ENCODE data around the gene TXNDC11.
A peak's percentile ranks its signal among the peaks of the same experiment; 100 is the strongest.

Gene TXNDC11

GRCh38 chr16:11755022-11755760 lies 12.5 kb upstream of the TXNDC11 start:
- no peak overlapping the region for H3K27ac ChIP-seq
- DNase-seq (ENCODE audit: low read depth, low spot score) = no peak

GRCh38 chr16:11752856-11753255 lies 10.2 kb upstream of the TXNDC11 start:
- no peak overlapping the region for H3K27ac ChIP-seq
- no peak for DNase-seq (ENCODE audit: low read depth, low spot score)

- DNase-seq (ENCODE audit: low read depth, low spot score) = no peak
- H3K27ac ChIP-seq = no peak overlapping the region
These were observed 7.4 kb upstream of the TXNDC11 start for GRCh38 chr16:11750056-11750455.

- no peak overlapping the region for H3K27ac ChIP-seq
- DNase-seq (ENCODE audit: low read depth, low spot score) = no peak
These were observed 6.0 kb upstream of the TXNDC11 start for GRCh38 chr16:11748404-11749254.

- no peak overlapping the region for H3K27ac ChIP-seq
- no peak for DNase-seq (ENCODE audit: low read depth, low spot score)
These were observed 5.3 kb upstream of the TXNDC11 start for GRCh38 chr16:11747949-11748403.

DNA sequence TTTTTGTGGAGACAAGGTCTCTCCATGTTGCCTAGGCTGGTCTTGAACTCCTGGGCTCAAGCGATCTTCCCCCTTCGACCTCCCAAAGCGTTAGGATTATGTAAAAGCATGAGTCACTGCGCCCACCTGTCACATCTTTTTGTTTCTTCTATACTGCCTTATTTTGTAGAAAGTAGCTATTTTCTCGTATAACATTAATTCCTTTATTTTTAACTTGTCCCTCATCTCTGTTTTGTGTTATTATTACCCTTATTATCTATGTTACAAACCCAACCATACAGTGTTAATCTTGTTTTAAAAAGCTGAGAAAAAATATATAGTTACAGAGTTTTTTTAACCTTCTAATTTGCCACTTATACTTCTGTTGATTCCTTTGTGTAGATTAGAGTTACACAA lies 1.4 kb upstream of the TXNDC11 start:
- DNase-seq (ENCODE audit: low read depth, low spot score) = no peak

GRCh38 chr16:11743308-11744074 lies 834 bp upstream of the TXNDC11 start:
- no peak for DNase-seq (ENCODE audit: low read depth, low spot score)
- H3K27ac ChIP-seq = peak overlapping the region; percentile 84

More for the DNA sequence above, 1.4 kb upstream of the TXNDC11 start:
- peak overlapping the region; percentile 84 for H3K27ac ChIP-seq

DNA sequence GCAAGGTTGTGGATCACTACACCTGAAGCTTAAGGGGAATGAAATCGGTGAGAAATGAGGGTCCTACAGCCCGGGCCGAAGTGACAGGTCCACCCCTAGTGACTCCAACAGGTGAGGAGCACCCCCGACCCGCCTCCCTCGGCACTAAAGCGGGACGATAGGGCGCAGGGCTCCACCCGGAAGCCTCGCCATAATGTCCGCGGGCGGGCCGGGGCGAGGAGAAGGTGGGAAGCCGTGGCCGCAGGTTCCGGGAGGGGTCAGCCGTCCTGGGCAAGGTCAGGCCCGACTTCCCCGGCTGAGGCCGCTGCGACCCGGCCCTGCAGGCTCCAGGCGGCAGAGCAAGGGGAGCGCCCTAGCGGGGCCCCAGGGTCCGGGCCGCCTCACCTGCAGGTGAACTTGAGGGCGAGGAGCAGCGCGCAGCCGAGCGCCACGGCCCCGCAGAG lies 543 bp downstream of the TXNDC11 start:
- H3K27ac ChIP-seq = peak overlapping the region; percentile 84
- DNase-seq (ENCODE audit: low read depth, low spot score) = no peak

- no peak overlapping the region for H3K27ac ChIP-seq
- DNase-seq (ENCODE audit: low read depth, low spot score) = no peak
These were observed 2.1 kb downstream of the TXNDC11 start for GRCh38 chr16:11740567-11740966.

DNA sequence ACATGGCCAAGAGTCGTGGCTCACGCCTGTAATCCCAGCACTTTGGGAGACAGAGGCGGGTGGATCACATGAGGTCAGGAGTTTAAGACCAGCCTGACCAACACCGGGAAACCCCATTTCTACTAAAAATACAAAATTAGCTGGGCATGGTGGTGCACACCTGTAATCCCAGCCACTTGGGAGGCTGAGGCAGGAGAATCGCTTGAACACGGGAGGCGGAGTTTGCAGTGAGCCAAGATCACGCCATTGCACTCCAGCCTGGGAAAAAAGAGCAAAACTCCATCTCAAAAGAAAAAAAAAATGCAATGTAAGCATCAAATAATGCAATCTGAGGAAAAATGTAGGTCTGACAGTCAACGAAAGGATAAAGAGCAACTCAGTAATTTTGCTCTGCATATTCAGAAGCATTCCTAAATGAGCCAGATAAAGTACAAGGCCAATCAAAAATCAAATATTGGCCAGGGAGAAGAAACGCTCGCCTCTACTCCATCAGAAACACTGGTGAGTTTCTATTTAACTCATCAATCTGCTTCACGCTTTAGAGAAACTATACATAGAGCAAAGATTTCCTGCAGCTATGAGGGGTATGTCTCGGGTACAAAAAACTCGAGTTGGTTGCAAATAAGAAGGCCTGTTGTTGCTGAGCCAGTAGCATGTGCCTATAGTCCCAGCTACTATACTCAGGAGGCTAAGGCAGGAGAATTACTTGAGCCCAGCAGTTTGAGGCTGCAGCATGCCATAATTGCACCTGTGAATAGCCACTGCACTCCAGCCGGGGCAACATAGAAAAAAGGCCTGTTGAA lies 3.7 kb downstream of the TXNDC11 start:
- no peak overlapping the region for H3K27ac ChIP-seq
- no peak for DNase-seq (ENCODE audit: low read depth, low spot score)

DNA sequence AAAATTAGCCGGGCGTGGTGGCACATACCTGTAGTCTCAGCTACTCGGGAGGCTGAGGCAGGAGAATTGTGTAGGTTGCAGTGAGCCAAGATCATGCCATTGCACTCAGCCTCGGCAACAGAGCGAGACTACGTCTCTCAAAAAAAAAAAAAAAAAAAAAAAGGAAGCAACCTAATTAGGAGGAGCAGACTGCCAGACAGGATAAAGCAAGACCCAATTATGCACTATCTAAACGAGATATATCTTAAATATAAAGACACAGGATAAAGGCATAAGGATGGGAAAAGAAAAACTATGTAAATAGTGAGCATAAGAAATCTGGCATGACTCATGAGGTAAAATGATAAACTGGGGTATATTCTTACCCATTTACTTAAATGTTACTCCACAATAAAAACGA lies 4.9 kb downstream of the TXNDC11 start:
- H3K27ac ChIP-seq = no peak overlapping the region
- no peak for DNase-seq (ENCODE audit: low read depth, low spot score)

DNA sequence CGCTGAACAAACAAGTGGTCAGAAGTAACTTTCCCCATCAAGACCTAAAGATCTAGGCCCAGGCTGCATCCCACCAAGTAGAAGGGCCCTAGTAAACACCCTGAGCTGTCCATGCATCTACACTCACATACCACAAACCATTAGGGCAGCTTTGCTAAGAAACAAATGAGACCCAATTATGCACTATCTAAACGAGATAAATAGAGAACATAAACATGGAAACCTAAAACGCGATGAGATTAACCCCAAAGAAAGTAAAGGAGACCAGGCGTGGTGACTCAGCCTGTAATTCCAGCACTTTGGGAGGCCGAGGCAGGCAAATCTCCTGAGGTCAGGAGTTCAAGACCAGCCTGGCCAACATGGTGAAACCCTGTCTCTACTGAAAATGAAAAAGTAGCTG lies 5.8 kb downstream of the TXNDC11 start:
- no peak for DNase-seq (ENCODE audit: low read depth, low spot score)

DNA sequence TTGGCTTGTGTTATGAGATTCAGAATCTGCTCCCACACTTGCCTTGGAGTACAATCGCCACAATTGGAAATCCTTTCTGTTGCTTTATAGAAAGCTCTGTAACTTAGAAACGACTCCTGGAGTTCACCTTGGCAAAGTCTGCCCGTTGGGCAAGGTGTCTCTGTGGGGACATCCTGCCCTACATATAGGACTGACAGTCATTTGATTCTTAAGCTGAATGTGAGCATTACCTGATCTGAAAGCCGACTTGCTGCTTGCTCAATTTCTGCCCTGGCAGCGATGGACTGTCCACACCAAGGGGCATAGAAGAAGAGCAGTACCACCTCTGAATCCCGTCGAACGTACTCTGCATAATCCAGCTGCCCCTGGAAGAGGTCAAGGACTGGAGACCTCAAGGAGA lies 6.9 kb downstream of the TXNDC11 start:
- DNase-seq (ENCODE audit: low read depth, low spot score) = no peak
- H3K27ac ChIP-seq = no peak overlapping the region

More for the DNA sequence above, 5.8 kb downstream of the TXNDC11 start:
- H3K27ac ChIP-seq = no peak overlapping the region

GRCh38 chr16:11734653-11735043 lies 8.0 kb downstream of the TXNDC11 start:
- no peak overlapping the region for H3K27ac ChIP-seq
- no peak for DNase-seq (ENCODE audit: low read depth, low spot score)

DNA sequence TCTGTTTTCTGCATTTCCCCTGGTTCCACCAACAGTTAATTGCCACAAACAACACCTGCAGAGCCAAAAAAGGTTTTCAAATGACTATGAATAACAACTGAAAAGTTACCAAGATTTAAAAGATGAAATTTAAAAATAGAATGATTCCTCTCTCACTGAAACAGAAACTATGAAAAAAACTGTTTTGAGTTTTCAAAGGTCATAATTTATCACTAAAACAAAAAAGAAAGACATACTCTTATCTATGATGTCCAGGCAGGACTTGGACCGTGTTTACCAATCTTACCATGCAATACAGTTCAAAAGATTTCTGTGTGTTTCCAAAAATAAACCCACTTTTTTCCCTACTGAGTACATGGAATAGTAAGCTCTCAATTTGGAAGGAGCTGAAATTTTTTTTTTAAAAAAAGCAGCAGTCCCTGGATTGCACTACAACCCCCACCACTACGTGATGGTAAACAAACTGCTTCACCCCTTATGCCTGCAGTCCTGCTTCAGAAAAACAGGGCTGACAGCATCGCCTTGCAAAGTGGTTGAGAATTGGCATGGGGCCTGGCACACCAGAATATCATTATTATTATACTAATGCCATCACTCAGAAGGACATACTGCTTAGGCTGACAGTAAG lies 8.5 kb downstream of the TXNDC11 start:
- no peak for DNase-seq (ENCODE audit: low read depth, low spot score)
- H3K27ac ChIP-seq = no peak overlapping the region

DNA sequence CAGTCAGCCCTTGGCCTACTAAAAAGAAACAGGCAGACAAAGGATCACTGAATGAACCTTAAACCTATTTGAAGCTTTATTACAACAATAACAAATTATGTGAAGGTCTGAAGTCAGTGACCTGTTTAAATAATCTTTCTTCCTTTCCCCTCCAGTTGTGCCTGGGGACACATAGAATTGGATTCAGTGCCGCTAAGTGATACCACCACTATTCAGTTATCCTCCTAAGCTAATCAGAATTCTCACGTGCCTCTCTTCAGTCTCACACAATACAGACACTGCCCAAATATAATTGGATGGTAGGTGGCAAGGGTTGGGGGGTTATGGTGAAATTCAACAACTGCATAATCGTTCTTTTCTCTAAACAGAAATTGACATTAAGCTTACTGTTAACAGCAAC lies 11.4 kb downstream of the TXNDC11 start:
- no peak overlapping the region for H3K27ac ChIP-seq
- DNase-seq (ENCODE audit: low read depth, low spot score) = no peak

GRCh38 chr16:11729787-11730186 lies 12.9 kb downstream of the TXNDC11 start:
- DNase-seq (ENCODE audit: low read depth, low spot score) = no peak
- no peak overlapping the region for H3K27ac ChIP-seq

DNA sequence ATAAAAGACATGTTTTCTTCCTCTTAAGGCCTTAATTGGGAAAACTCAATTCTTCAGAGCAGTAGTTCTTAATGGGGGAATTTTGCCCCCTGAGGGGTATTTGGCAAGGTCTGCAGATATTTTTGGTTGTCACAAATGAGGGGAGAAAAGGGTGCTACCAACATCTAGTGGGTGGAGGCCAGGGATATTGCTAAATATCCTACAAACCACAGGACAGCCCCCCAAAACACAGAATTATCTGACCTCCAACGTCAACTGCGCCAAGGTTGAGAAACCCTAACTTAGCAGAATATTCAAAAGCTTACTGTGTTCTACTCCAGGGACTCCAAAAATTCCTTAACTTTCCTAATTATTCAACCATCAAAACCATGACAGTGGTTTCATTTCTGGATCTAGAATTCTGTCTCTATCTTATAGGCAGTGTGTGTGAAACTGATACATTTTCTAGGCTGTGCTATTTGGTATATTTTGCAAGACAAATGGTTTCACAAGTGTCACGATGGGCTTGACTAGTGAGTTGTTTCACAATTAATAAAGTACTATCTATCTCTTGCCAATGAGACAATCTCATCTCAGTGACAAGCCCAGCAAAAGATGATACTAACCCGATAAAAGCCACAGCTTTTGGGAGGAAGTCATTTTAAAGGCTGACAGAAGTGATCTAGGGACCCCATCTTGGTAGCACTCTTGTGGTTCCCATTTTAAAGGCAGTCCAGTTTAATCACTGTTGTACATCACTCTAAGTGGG lies 14.7 kb downstream of the TXNDC11 start:
- no peak overlapping the region for H3K27ac ChIP-seq
- DNase-seq (ENCODE audit: low read depth, low spot score) = no peak

DNA sequence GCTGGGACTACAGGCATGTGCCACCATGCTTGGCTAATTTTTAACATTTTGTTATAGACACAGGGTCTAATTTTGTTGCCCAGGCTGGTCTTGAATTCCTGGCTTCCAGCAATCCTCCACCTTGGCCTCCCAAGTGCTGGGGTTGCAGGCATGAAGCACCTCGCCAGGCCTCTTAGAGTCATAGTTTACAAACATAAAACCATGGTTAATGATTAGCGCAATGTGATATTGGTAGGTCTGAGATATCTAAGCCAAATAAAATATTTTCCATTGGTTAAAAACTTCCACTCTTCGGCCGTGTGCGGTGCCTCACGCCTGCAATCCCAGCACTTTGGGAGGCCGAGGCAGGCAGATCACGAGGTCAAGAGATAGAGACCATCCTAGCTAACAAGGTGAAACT lies 16.6 kb downstream of the TXNDC11 start:
- H3K27ac ChIP-seq = no peak overlapping the region
- DNase-seq (ENCODE audit: low read depth, low spot score) = no peak
